Femur (tissue), 1 donor: ENCODE measurements around the gene NGFR.
"Not testable (repeated sequence)": the region's sequence is repeated elsewhere in the genome, so short reads cannot be mapped to it uniquely, and the experiment has no call there.

Experiments used
- DNase-seq: peaks from one replicate; pipeline ENCODE4 v3.0.0-alpha.2; 2017

Gene NGFR

DNA sequence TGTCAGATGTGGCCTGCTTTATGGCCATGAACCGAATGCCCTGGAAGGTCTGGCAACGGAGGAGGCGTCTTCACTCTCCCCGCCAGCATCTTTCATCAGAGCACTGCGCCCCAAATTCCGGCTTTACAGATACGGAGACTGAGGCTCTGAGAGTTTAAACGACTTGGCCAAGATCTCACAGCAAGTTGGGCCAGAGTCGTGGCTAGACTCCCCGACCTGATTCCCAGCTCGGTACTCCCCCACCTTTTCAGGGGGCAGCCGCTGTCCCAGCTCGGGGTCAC lies 1.7 kb downstream of the NGFR start:
- no peak for DNase-seq

DNA sequence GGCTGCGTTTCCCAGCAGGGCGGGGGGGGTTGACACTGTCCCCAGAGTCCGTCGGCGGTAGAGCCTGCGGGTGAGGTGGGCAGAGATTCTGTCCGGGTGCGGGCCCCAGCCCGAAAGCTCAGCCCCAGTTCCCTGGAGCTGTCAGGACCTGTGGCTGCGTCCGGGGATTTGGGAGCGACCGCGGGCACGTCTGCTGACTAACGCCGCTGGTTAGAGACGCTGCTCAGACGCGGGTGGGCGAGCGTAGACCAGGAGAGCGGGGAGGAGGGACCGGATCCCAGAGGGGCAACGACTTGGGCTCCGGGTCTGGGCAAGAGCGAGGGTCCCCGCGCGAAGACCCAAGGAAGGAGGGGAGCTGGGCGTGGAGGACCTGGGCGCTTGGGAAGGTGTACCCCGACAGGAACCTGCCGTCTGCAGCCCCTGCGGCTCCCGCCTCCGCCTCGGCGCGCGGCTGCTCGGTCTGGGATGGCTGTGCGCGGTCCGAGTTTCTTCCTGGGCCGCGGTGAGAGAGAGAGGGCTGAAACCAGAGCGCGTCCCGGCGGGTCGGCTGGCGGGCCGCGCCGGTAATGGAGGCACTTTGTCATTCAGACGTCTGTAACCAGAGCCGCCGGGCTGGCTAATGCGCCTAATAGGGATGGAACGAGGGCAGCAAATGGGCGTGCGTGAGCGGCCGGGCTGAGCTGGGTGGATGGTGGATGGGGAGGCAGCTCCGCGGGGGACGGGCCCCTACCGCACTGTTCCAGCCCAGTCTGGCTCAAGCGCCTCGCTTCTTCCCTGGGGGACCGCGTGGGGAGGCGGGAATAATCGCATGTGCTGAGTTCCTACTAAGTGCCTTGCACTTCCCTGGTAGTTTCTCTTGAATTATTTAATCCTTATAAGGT lies 2.3 kb downstream of the NGFR start:
- DNase-seq: peak; percentile 79

DNA sequence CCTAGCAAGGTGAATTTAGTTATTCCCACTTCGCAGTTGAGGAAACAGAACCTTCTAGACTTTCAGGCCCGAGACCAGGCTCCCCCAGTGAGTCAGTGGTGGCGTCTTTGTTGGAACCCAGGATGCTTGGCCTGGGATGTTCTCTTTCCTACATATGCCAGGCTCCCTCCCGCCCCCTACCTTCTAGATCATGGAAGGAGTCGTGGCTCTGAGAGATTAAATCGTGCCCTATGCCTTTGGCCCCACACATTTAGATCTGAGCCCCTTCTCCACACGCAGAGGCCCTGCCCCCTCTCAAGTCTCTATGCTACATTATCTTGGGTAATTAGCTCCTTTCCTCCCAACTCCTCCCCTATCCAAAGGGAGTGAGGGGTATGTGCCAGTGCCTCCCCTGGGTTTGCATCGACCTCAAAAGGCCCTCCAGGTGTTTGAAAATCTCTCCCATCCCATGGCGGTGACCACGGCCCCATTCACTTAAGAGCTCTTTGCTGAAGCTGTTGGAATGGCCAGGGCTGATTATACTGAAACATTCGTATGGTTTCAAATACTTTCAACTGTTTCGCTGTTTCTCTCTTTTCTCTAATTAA lies 3.0 kb downstream of the NGFR start:
- peak; percentile 25 for DNase-seq

DNA sequence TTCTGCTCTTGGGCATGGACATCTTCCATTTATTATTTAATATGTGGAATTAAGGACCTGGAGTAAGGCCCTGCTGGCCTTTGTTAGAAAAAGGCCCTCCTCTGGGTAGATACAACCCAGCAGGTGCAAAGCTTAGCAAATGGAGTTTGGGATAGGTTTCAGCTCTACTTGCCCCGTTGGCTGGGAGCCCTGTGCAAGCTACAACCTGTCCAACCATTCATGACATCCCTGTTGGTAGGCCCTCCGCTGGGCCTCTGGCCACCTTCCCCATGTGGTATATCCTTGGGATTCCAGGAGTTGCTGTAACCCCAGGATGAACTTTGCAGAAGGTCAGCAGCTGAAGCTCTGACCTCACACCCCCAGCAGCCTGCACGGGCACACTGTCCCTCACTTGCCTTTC lies 6.4 kb downstream of the NGFR start:
- no peak for DNase-seq

DNA sequence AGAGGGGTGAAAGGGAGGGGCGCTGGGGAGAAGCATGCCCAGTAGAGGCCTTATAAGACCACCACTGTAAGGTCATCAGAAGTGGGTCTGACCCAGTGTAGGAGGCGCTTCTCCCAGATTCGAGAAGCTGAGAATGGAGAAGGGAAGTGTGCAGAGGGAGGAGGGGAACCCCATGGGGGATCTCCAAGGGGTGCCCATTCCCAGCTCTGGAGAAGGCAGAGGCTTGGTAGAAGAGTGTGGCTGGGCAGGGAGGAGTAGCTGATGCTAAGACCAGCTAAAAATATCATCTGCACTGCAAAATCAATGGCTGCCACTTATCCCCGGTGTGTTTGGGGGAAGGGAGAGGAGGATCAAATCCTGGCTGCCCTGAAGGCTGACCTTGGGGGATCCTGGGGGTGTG lies 7.2 kb downstream of the NGFR start:
- DNase-seq: no peak

DNA sequence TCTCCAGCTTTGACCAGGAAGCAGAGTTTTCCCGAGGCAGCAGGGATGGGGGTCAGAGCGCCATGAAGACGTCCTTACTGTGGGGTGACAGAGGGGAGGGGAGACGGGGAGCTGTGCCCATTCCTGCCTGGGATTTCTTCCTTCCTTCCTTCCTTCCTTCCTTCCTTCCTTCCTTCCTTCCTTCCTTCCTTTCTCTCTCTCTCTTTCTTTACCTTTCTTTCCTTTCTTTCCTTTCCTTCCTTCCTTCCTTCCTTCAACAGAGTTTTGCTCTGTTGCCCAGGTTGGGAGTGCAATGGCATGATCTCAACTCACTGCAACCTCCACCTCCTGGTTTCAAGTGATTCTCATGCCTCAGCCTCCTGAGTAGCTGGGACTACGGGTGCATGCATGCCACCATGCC lies 7.6 kb downstream of the NGFR start:
- not testable (repeated sequence) for DNase-seq

DNA sequence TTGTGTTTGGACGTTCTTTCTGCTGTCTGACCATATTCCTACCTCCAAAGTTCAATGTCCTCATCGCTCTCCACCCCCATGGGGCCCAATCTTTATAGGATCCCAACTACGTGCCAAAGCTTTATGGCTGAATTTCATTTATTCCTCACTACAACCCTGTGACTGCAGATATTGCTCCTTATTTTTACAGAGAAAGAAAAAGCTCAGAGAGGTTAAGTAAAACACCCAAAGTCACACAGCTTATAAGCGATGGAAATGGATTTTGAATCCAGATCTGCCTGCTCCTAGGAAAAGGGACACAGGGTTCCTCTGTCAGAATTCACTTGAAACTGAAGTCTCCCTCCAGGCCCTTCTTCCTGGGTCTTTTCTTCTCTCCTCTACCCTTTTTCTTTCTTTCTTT lies 9.3 kb downstream of the NGFR start:
- DNase-seq: no peak

DNA sequence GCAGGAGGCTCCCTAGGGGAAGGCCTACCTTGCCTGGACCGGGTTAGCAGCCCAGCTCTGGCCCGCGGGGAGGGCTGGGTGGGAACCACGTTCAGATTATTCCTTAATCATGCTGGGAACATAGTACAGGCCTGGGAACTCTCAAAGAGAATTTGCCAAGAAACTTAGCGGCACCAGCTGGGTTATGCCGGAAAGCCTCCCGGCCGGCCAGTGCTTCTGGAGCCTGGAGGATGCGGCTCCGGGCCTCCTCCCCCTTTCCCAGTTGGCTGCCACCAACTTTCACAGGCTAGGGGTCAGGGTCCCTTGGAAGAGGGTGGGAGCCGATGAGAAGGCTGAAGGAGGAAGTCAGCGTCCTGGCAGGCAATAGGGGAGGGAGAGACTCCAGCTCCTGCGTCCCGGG lies 10.8 kb downstream of the NGFR start:
- no peak for DNase-seq

DNA sequence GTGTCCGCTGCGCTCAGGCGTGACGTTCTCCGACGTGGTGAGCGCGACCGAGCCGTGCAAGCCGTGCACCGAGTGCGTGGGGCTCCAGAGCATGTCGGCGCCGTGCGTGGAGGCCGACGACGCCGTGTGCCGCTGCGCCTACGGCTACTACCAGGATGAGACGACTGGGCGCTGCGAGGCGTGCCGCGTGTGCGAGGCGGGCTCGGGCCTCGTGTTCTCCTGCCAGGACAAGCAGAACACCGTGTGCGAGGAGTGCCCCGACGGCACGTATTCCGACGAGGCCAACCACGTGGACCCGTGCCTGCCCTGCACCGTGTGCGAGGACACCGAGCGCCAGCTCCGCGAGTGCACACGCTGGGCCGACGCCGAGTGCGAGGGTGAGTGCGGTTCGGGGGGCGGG lies 11.2 kb downstream of the NGFR start:
- no peak for DNase-seq

DNA sequence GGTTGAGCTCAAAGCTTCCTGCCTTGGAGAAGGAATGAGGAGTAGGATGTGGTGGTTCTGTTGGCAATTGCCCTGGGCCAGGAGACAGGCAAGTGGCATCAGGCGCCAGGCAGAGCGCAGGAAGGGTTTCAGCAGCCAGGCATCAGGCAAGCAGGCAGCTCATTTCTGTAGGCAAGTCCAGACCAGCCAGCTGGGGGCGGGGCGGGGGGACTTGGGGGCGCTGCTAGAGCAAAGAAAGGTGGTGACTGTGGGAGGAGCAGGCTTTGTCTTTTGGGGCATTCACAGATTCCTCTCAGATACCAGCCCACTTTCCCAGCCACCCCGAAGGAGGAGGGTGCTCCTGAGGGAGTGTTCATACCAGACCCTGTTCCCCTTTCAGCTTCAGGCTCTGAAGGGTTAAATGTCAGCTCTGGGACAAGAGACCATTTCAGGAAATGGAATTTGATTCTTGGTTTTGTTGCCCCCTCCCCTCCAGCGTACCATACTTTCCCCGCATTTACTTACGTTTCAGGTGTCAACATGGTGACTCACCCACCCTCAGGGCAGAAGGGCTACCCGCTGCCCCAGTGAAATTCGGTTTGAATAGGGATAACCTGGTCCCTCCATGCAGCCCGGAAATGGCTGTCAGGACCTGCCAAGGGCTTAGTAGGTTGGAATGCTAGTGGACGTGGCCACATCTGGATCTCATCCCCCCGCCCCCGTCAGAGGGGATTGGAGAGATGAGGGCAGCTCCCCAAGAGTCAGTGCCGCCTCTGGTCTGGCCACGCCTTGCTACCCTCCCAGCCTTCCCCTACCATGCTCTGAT lies 13.2 kb downstream of the NGFR start:
- DNase-seq: peak; percentile 71

DNA sequence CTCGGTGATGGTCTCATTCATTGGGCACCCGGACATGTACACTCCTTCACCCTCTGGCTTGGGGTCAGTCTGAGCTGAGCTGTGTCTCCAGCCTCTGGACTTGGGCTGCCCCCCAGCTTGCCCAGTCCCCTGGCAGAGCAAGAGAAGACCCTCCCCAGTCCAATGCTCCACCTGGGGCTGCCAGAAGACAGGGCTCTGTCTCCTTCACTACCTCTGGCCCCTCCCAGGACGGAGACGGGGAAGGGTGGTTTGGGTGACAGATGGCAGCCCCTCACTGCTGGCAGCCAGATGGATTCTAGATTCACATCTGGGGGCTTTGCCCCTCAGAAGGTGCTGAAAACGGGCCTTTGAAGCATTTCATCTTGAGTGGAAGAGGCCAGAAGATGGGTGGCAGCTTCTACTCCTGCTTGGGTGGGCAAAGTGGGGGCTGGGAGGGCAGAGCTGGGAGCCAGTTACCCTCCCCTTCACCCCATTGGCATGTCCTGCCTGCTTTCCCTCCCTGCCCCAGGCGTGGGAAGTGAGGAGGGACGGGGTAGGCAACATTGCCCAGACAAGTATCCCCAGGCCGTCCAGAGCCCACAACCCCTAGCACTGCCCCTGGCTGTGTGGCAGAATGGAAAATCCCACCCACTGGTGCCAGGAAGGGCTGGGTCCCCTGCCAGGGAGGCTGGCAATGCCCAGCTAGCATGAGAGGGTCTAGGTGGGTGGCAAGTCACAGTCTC lies 13.9 kb downstream of the NGFR start:
- no peak for DNase-seq

DNA sequence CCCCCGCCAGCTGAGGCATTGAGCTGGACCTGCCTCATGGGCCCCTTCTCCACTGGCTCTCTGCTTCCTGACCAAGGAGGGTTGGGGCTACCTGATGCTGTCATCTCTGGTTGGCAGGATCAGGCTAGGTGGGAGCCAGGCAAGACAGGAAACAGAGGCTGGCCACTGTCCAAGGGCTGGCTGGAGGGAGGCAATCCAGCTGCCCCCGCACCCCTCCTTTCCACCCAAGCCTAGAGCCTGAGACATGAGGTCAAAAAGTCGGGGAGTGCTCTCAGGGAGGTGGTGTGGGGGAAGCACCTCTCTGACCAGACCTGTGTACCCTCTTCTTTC lies 14.5 kb downstream of the NGFR start:
- DNase-seq: no peak

DNA sequence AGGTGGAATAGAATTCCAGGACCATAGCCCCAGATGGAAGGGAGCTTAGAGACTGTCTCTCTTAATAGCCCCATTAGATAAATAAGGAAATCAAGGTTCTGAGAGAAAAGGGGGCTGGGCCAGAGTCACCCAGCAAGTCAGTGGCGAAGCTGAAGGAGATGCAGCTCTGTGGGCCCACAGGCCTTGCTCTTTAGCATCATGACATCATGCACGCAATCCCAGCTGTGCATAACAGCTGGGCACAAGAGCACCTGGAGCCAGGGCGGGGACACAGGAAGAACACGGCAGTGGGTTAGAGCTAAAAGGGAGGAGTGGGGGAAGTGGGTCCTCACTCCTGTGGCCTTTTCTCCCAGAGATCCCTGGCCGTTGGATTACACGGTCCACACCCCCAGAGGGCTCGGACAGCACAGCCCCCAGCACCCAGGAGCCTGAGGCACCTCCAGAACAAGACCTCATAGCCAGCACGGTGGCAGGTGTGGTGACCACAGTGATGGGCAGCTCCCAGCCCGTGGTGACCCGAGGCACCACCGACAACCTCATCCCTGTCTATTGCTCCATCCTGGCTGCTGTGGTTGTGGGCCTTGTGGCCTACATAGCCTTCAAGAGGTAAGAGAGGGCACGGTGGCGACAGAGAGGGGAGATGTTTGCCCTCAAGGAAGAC lies 15.1 kb downstream of the NGFR start:
- no peak for DNase-seq

DNA sequence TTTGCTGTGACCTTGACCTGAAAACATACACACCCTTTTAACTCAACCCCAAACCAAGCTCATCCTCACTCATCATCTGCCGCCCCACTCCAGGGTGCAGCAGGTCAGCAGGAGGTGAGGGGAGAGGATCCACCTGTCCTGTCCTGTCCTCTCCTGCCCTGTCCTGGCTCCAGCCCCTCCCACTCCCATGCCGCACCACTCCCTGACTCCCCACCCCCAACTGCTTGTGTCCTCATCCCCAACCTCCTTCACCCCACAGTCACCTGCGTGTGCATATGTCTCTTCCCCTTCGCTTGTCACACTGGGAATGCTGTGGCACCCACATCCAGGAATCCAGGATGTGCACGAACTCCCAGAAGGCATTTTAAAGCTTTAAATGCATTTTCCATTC lies 15.6 kb downstream of the NGFR start:
- no peak for DNase-seq

DNA sequence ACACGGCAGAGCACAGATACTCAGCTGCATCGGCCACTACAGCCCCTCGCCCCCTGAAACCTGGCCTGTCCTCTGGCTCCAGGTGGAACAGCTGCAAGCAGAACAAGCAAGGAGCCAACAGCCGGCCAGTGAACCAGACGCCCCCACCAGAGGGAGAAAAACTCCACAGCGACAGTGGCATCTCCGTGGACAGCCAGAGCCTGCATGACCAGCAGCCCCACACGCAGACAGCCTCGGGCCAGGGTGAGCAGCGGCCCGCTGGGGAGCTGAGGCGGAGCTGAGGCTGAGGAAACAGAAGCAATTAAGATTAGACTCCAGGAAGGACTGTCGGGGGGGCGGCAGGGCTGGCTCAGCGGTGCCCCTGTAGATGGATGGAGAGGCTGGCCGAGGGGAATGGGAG lies 16.7 kb downstream of the NGFR start:
- peak; percentile 20 for DNase-seq

DNA sequence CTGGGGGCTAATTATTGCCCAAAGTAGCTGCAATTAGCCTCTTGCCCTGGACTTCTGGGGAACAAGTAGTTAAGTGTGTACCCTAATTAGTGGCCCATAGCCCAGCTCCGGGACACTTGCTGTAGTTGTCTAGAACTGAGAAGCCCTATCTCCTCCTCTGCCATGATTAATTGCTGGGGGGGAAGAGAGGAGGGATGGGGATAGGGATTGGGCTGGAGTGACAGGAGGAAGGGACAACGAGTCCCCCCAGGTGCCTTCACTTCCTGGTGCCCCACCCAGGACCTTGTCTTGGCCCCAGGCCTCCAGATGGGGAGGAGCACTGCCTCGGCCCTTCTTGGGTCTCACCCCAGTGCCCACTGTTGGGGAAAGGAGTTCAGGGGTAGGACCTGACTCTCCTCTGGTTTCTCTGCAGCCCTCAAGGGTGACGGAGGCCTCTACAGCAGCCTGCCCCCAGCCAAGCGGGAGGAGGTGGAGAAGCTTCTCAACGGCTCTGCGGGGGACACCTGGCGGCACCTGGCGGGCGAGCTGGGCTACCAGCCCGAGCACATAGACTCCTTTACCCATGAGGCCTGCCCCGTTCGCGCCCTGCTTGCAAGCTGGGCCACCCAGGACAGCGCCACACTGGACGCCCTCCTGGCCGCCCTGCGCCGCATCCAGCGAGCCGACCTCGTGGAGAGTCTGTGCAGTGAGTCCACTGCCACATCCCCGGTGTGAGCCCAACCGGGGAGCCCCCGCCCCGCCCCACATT lies 17.4 kb downstream of the NGFR start:
- DNase-seq: peak; percentile 28

DNA sequence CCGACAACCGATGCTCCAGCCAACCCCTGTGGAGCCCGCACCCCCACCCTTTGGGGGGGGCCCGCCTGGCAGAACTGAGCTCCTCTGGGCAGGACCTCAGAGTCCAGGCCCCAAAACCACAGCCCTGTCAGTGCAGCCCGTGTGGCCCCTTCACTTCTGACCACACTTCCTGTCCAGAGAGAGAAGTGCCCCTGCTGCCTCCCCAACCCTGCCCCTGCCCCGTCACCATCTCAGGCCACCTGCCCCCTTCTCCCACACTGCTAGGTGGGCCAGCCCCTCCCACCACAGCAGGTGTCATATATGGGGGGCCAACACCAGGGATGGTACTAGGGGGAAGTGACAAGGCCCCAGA lies 17.9 kb downstream of the NGFR start:
- peak; percentile 51 for DNase-seq

DNA sequence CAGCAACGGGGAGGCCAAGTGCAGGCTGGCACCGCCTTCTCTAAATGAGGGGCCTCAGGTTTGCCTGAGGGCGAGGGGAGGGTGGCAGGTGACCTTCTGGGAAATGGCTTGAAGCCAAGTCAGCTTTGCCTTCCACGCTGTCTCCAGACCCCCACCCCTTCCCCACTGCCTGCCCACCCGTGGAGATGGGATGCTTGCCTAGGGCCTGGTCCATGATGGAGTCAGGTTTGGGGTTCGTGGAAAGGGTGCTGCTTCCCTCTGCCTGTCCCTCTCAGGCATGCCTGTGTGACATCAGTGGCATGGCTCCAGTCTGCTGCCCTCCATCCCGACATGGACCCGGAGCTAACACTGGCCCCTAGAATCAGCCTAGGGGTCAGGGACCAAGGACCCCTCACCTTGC lies 18.5 kb downstream of the NGFR start:
- DNase-seq: no peak

DNA sequence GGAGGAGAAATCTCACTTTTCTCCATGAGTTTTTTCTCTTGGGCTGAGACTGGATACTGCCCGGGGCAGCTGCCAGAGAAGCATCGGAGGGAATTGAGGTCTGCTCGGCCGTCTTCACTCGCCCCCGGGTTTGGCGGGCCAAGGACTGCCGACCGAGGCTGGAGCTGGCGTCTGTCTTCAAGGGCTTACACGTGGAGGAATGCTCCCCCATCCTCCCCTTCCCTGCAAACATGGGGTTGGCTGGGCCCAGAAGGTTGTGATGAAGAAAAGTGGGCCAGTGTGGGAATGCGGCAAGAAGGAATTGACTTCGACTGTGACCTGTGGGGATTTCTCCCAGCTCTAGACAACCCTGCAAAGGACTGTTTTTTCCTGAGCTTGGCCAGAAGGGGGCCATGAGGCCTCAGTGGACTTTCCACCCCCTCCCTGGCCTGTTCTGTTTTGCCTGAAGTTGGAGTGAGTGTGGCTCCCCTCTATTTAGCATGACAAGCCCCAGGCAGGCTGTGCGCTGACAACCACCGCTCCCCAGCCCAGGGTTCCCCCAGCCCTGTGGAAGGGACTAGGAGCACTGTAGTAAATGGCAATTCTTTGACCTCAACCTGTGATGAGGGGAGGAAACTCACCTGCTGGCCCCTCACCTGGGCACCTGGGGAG lies 19.1 kb downstream of the NGFR start:
- peak; percentile 89 for DNase-seq

DNA sequence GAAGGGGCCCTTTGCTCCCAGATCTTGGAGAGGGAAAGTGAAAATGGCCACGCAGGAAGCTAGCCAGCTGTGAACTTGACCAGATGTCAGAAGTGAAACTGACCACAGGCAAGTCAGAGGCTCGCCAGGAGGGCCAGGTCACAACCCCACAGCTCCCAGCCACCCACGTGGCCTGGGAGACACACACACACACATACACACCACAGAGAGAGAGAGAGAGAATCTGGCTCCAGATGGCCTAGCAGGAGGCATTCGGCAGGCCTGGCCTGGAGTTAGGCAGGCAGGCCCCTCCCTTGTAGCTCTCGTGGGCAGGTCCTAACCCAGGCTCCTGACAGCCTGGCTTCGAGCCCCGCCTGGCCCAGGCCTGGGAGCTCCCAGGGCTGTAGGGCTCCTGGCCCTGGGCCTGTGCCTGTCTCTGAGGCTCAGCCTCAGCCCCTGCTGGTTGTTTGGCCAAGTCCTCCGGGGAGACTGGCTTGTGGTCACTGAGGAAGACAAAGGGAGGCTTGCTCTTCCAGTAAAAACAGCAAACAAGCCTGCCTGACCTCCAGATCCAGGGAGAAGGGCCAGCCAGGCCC lies 20.2 kb downstream of the NGFR start:
- peak; percentile 92 for DNase-seq

DNA sequence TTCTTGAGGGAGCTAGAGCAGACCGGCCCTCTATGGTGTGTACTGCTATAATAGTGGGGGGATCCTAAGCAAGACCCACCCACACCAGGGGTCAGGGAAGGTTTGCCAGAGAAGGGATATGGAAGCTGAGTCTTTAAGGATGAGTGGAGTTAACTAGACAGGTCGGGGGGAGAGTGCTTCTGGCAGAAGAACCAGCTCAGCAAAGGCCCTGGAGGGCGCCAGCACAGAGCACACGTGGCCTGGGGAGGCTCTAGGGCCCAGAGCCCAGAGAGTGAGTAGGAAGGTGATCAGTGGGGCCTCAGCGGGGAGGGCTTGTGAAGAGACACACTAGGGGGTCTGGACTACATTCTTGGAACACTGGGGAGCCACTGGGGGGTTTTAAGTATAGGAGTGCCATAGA lies 21.1 kb downstream of the NGFR start:
- DNase-seq: no peak
